ENCODE measurements around the gene FCHSD2. TPM values are rescaled to one million over a fixed set of nuclear protein-coding genes. Genes with fewer than 3 reads are reported as not detected.

Gene FCHSD2
- total and polyA plus RNA-seq, 2 donors (not counting 1 experiment from before 2014, with no cell fraction given), result 19.5 to 40.6 TPM

- no peak overlapping the region for H3K9ac ChIP-seq (ENCODE audit: insufficient read depth, low read length)
- no peaks in the 10 kb centered on the region for H3K9me3 ChIP-seq (ENCODE audit: control insufficient read depth, insufficient read depth, low read depth, low read length)
- TF ChIP-seq CTCF (conservative IDR thresholded peaks at IDR 0.05 in 1 of 2, IDR thresholded peaks at IDR 0.05 in 1 of 2; ENCODE audit: low read depth in 1 of 2, low read length in 2 of 2), result no peak
- no peak for TF ChIP-seq EZH2 (IDR thresholded peaks at IDR 0.05; ENCODE audit: low read length, missing control alignments)
- no peak overlapping the region for H2AFZ ChIP-seq (ENCODE audit: low read length)
- no peak overlapping the region for H3K4me2 ChIP-seq (ENCODE audit: extremely low read depth, insufficient read depth, low read length)
- H4K20me1 ChIP-seq (ENCODE audit: control insufficient read depth, extremely low read depth, insufficient read depth, low read length), result no peaks in the 10 kb centered on the region
- peak; percentile 33 to 85 for DNase-seq (ENCODE audit: low read depth in 2 of 2)
- H3K4me1 ChIP-seq (ENCODE audit: control insufficient read depth, extremely low read depth, insufficient read depth, low read length), result no peaks in the 10 kb centered on the region
- no peak overlapping the region for H3K4me3 ChIP-seq (replicated peaks in 1 of 4; ENCODE audit: control extremely low read depth in 1 of 4, insufficient read depth in 1 of 4, low read depth in 3 of 4, low read length in 4 of 4)
- H3K27ac ChIP-seq (ENCODE audit: insufficient read depth, low read length), result no peak overlapping the region
- H3K27me3 ChIP-seq (ENCODE audit: control insufficient read depth, insufficient read depth, low read length), result no peaks in the 10 kb centered on the region
- no peaks in the 10 kb centered on the region for H3K36me3 ChIP-seq (ENCODE audit: control insufficient read depth, insufficient read depth, low read length)
- no peaks in the 10 kb centered on the region for H3K79me2 ChIP-seq (ENCODE audit: control insufficient read depth, insufficient read depth, low read length)
Observed at GRCh38 chr11:72962084-72962483, 180.0 kb downstream of the FCHSD2 start.

GRCh38 chr11:72959998-72960731 is 182.0 kb downstream of the FCHSD2 start:
- no peak for DNase-seq (ENCODE audit: low read depth in 2 of 2)
- TF ChIP-seq CTCF (conservative IDR thresholded peaks at IDR 0.05 in 1 of 2, IDR thresholded peaks at IDR 0.05 in 1 of 2; ENCODE audit: low read depth in 1 of 2, low read length in 2 of 2) (no peak), EZH2 (IDR thresholded peaks at IDR 0.05; ENCODE audit: low read length, missing control alignments) (no peak)
- no peak overlapping the region for H3K4me3 ChIP-seq (replicated peaks in 1 of 4; ENCODE audit: control extremely low read depth in 1 of 4, insufficient read depth in 1 of 4, low read depth in 3 of 4, low read length in 4 of 4)

GRCh38 chr11:72958791-72959190 is 183.3 kb downstream of the FCHSD2 start:
- Histone ChIP-seq H3K4me2 (ENCODE audit: extremely low read depth, insufficient read depth, low read length) (no peak overlapping the region), H3K9me3 (ENCODE audit: control insufficient read depth, insufficient read depth, low read depth, low read length) (no peaks in the 10 kb centered on the region), H3K4me3 (replicated peaks in 1 of 4; ENCODE audit: control extremely low read depth in 1 of 4, insufficient read depth in 1 of 4, low read depth in 3 of 4, low read length in 4 of 4) (no peak overlapping the region), H3K4me1 (ENCODE audit: control insufficient read depth, extremely low read depth, insufficient read depth, low read length) (no peaks in the 10 kb centered on the region), H4K20me1 (ENCODE audit: control insufficient read depth, extremely low read depth, insufficient read depth, low read length) (no peaks in the 10 kb centered on the region), H3K9ac (ENCODE audit: insufficient read depth, low read length) (no peak overlapping the region), H3K36me3 (ENCODE audit: control insufficient read depth, insufficient read depth, low read length) (no peaks in the 10 kb centered on the region), H3K27ac (ENCODE audit: insufficient read depth, low read length) (no peak overlapping the region), H3K27me3 (ENCODE audit: control insufficient read depth, insufficient read depth, low read length) (no peaks in the 10 kb centered on the region), H3K79me2 (ENCODE audit: control insufficient read depth, insufficient read depth, low read length) (no peaks in the 10 kb centered on the region), H2AFZ (ENCODE audit: low read length) (no peak overlapping the region)
- TF ChIP-seq CTCF (conservative IDR thresholded peaks at IDR 0.05 in 1 of 2, IDR thresholded peaks at IDR 0.05 in 1 of 2; ENCODE audit: low read depth in 1 of 2, low read length in 2 of 2) (no peak), EZH2 (IDR thresholded peaks at IDR 0.05; ENCODE audit: low read length, missing control alignments) (no peak)
- peak; percentile 28 to 57 for DNase-seq (ENCODE audit: low read depth in 2 of 2)

More at GRCh38 chr11:72959998-72960731, 182.0 kb downstream of the FCHSD2 start:
- Histone ChIP-seq H3K27me3 (ENCODE audit: control insufficient read depth, insufficient read depth, low read length) (no peaks in the 10 kb centered on the region), H3K27ac (ENCODE audit: insufficient read depth, low read length) (no peak overlapping the region), H3K9ac (ENCODE audit: insufficient read depth, low read length) (no peak overlapping the region), H3K9me3 (ENCODE audit: control insufficient read depth, insufficient read depth, low read depth, low read length) (no peaks in the 10 kb centered on the region), H3K4me1 (ENCODE audit: control insufficient read depth, extremely low read depth, insufficient read depth, low read length) (no peaks in the 10 kb centered on the region), H3K4me2 (ENCODE audit: extremely low read depth, insufficient read depth, low read length) (no peak overlapping the region), H2AFZ (ENCODE audit: low read length) (no peak overlapping the region), H4K20me1 (ENCODE audit: control insufficient read depth, extremely low read depth, insufficient read depth, low read length) (no peaks in the 10 kb centered on the region), H3K79me2 (ENCODE audit: control insufficient read depth, insufficient read depth, low read length) (no peaks in the 10 kb centered on the region), H3K36me3 (ENCODE audit: control insufficient read depth, insufficient read depth, low read length) (no peaks in the 10 kb centered on the region)
